Measurements from ENCODE around the gene HLA-DRB1. TPM values are rescaled to one million over a fixed set of nuclear protein-coding genes. Genes with fewer than 3 reads are reported as not detected.

The HLA-DRB1 gene
- total and polyA plus RNA-seq, 7 donors, result 23.5 to 414 (median 31.4) TPM

GRCh38 chr6:32562940-32563339, 26.7 kb downstream of the HLA-DRB1 start:
- no peak for TF ChIP-seq CTCF (IDR thresholded peaks at IDR 0.05)
- no peak for TF ChIP-seq EP300 (IDR thresholded peaks at IDR 0.05)
- no peak for TF ChIP-seq POLR2AphosphoS5 (IDR thresholded peaks at IDR 0.05)
- no peak for TF ChIP-seq POLR2A (IDR thresholded peaks at IDR 0.05)

GRCh38 chr6:32559747-32560146, 29.9 kb downstream of the HLA-DRB1 start:
- TF ChIP-seq POLR2A (IDR thresholded peaks at IDR 0.05), result no peak
- no peak for TF ChIP-seq POLR2AphosphoS5 (IDR thresholded peaks at IDR 0.05)
- TF ChIP-seq EP300 (IDR thresholded peaks at IDR 0.05), result no peak
- TF ChIP-seq CTCF (IDR thresholded peaks at IDR 0.05), result no peak
- 80% methylated on average over 7 of the region's 7 CpGs; no CpG with 5 or more reads in 1 of the 2 donors for WGBS, 2 donors
- intact Hi-C loops (cut with DNase I), result no loop called here

More at GRCh38 chr6:32562940-32563339, 26.7 kb downstream of the HLA-DRB1 start:
- Histone ChIP-seq H3K4me3 (no peak overlapping the region), H3K27me3 (no peaks in the 10 kb centered on the region), H3K4me1 (no peaks in the 10 kb centered on the region), H3K9me3 (no peaks in the 10 kb centered on the region), H3K27ac (no peak overlapping the region), H3K36me3 (no peaks in the 10 kb centered on the region)
- WGBS, 2 donors, result 53% methylated on average over 2 of the region's 2 CpGs; no CpG with 5 or more reads in 1 of the 2 donors
- DNase-seq, result no peak
- intact Hi-C loops (cut with DNase I), result no loop called here

GRCh38 chr6:32558426-32559057, 31.1 kb downstream of the HLA-DRB1 start:
- Histone ChIP-seq H3K4me1 (no peaks in the 10 kb centered on the region), H3K36me3 (no peaks in the 10 kb centered on the region), H3K27me3 (no peaks in the 10 kb centered on the region), H3K9me3 (no peaks in the 10 kb centered on the region), H3K4me3 (no peak overlapping the region), H3K27ac (no peak overlapping the region)
- TF ChIP-seq POLR2A (IDR thresholded peaks at IDR 0.05), result no peak
- TF ChIP-seq CTCF (IDR thresholded peaks at IDR 0.05), result no peak
- no peak for DNase-seq
- intact Hi-C loops (cut with DNase I), result no loop called here
- 4 to 46% methylated on average over 12 to 13 of the region's 13 CpGs for WGBS, 2 donors

More at GRCh38 chr6:32559747-32560146, 29.9 kb downstream of the HLA-DRB1 start:
- Histone ChIP-seq H3K9me3 (no peaks in the 10 kb centered on the region), H3K4me1 (no peaks in the 10 kb centered on the region), H3K4me3 (no peak overlapping the region), H3K27me3 (no peaks in the 10 kb centered on the region), H3K36me3 (no peaks in the 10 kb centered on the region), H3K27ac (no peak overlapping the region)
- no peak for DNase-seq

GRCh38 chr6:32554116-32554965, 35.3 kb downstream of the HLA-DRB1 start:
- Histone ChIP-seq H3K9me3 (no peaks in the 10 kb centered on the region), H3K4me3 (no peak overlapping the region), H3K36me3 (no peaks in the 10 kb centered on the region), H3K27ac (no peak overlapping the region), H3K27me3 (no peaks in the 10 kb centered on the region), H3K4me1 (no peaks in the 10 kb centered on the region)
- WGBS, 2 donors, result 47 to 53% methylated on average over 8 to 9 of the region's 9 CpGs
- no peak for TF ChIP-seq CTCF (IDR thresholded peaks at IDR 0.05)
- no peak for TF ChIP-seq POLR2A (IDR thresholded peaks at IDR 0.05)
- TF ChIP-seq POLR2AphosphoS5 (IDR thresholded peaks at IDR 0.05), result no peak
- TF ChIP-seq EP300 (IDR thresholded peaks at IDR 0.05), result no peak
- no peak for DNase-seq
- intact Hi-C loops (cut with DNase I), result no loop called here
